ENCODE results near the gene SAFB2. TPM values are rescaled to one million over a fixed set of nuclear protein-coding genes. Genes with fewer than 3 reads are reported as not detected.
A peak's percentile ranks its signal among the peaks of the same experiment; 100 is the strongest.

SAFB2 gene
- total RNA-seq, 2 experiments from 2014 or later: 79.5 to 84.1 TPM

- Mint-ChIP-seq H3K36me3 (peaks cover 25% of the 10 kb centered on the region), H3K27me3 (no peaks in the 10 kb centered on the region), H3K4me3 (no peak overlapping the region), H3K4me1 (peaks cover 16% of the 10 kb centered on the region), H3K27ac (no peak overlapping the region), H3K9me3 (no peaks in the 10 kb centered on the region)
- DNase-seq: no peak
Observed at GRCh38 chr19:5587071-5587455, 35.5 kb downstream of the SAFB2 start.

DNA sequence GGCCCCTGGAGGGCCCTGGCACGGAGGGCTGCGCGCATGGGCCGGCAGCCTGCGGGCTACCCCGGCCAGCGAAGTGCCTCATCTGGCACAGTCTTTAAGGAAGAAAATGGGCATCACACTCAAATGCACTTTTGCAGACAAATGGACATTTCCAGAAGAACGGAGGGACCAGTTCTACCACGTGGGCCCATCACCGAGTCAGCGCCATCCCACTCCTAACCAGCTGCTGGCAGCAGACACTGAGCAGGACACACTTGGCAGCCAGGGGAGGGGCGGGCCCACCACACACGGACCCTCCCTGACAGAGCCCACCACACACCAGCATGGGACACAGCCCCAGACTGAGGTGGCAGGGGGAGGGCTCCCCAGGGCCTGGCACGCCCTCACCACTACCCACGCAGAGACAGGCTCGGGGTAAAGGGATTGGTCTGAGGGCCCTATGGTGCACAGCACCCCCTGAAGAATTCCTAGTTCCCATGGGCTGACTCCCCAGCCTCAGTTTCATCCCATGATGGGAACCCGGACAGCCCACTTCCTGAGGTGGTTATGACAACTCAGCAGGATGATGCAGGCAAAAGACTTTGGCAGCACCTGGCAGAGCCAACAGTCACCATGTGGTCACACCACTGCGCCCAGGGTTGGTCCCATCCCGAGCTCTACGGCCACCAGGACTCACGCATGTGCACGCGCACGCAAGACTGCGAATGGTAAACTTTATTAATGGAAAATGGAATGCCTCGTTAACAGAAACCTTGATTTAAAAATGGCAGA is 36.1 kb downstream of the SAFB2 start:
- Mint-ChIP-seq H3K36me3 (peaks cover 25% of the 10 kb centered on the region), H3K4me1 (peaks cover 16% of the 10 kb centered on the region), H3K9me3 (no peaks in the 10 kb centered on the region), H3K4me3 (peak overlapping the region; percentile 10), H3K27ac (peak overlapping the region; percentile 42), H3K27me3 (no peaks in the 10 kb centered on the region)
- no peak for DNase-seq

- Mint-ChIP-seq H3K27ac (peak overlapping the region; percentile 88), H3K4me3 (peak overlapping the region; percentile 53), H3K4me1 (peaks cover 16% of the 10 kb centered on the region), H3K36me3 (peaks cover 25% of the 10 kb centered on the region), H3K9me3 (no peaks in the 10 kb centered on the region), H3K27me3 (no peaks in the 10 kb centered on the region)
- DNase-seq: peak; percentile 70
Observed at GRCh38 chr19:5585461-5586299, 36.9 kb downstream of the SAFB2 start.

DNA sequence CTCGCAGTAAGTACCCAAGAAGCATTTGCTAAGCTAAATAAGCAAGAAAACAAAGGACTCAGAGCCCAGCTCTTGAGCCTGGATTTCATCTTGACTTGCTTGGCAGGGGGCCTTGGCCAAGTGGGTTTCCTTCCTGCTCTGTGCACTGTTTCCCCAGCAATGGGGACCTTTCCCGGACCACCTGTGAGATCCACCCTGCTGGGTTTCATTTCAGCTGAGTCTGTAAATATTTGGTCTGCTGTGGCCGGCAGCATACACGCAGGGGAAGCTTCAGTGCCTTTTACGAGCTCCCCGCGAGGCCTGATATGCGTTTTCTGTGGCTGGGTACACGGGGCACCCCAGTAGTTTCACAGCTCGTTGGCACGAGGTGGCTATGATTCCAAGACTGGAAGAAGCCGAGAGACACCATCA is 42.4 kb downstream of the SAFB2 start:
- Mint-ChIP-seq H3K27ac (no peak overlapping the region), H3K4me3 (no peak overlapping the region), H3K9me3 (no peaks in the 10 kb centered on the region), H3K36me3 (peaks cover 2% of the 10 kb centered on the region), H3K27me3 (no peaks in the 10 kb centered on the region), H3K4me1 (peaks cover 5% of the 10 kb centered on the region)
- DNase-seq: no peak

DNA sequence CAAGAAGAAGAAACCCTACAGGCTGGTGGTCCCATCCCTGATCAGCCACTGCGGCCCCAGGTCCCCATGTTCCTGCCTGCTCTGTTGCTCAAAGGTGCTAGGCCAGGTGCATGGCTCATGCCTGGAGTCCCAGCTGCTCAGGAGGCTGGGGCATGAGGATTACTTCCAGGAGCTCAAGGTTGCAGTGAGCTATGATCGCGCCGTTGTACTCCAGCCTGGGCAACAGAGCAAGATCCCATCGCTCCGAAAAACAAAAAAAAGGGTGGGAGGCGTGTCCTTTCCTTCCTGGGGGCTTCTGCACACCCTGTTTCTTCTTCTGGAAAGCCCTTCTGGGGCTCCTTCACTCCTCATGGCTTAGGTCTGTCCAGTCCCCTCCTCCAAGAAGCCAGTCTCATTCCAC is 42.9 kb downstream of the SAFB2 start:
- no peak for DNase-seq
- Mint-ChIP-seq H3K27ac (no peak overlapping the region), H3K36me3 (peaks cover 2% of the 10 kb centered on the region), H3K4me1 (peaks cover 5% of the 10 kb centered on the region), H3K27me3 (no peaks in the 10 kb centered on the region), H3K4me3 (no peak overlapping the region), H3K9me3 (no peaks in the 10 kb centered on the region)

DNA sequence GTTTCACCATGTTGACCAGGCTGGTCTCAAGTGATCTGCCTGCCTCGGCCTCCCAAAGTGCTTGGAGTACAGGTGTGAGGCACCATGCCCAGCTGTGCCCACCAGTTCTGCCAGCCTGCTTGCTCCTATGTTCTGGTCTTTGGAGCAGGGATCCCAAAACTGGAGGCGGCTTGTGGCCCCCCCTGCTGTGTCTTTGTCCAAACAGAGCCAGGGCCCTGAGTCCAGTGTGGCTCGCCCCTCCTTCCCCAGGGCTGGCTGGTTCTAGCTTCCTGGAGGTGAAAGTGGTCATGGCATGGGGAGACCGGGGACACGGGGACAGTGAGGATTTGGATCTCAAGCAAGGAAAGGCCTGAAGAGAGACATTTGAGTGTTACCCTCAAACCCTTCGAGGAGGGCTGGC is 43.3 kb downstream of the SAFB2 start:
- DNase-seq: no peak
- Mint-ChIP-seq H3K36me3 (peaks cover 4% of the 10 kb centered on the region), H3K27me3 (no peaks in the 10 kb centered on the region), H3K9me3 (no peaks in the 10 kb centered on the region), H3K4me1 (peaks cover 5% of the 10 kb centered on the region), H3K27ac (no peak overlapping the region), H3K4me3 (no peak overlapping the region)

GRCh38 chr19:5578097-5578846 is 44.3 kb downstream of the SAFB2 start:
- DNase-seq: peak; percentile 73
- Mint-ChIP-seq H3K4me1 (peaks cover 5% of the 10 kb centered on the region), H3K27ac (no peak overlapping the region), H3K36me3 (peaks cover 4% of the 10 kb centered on the region), H3K9me3 (no peaks in the 10 kb centered on the region), H3K27me3 (no peaks in the 10 kb centered on the region), H3K4me3 (no peak overlapping the region)

- Mint-ChIP-seq H3K27ac (no peak overlapping the region), H3K4me1 (peaks cover 5% of the 10 kb centered on the region)
Observed at GRCh38 chr19:5575590-5575989, 47.0 kb downstream of the SAFB2 start.

DNA sequence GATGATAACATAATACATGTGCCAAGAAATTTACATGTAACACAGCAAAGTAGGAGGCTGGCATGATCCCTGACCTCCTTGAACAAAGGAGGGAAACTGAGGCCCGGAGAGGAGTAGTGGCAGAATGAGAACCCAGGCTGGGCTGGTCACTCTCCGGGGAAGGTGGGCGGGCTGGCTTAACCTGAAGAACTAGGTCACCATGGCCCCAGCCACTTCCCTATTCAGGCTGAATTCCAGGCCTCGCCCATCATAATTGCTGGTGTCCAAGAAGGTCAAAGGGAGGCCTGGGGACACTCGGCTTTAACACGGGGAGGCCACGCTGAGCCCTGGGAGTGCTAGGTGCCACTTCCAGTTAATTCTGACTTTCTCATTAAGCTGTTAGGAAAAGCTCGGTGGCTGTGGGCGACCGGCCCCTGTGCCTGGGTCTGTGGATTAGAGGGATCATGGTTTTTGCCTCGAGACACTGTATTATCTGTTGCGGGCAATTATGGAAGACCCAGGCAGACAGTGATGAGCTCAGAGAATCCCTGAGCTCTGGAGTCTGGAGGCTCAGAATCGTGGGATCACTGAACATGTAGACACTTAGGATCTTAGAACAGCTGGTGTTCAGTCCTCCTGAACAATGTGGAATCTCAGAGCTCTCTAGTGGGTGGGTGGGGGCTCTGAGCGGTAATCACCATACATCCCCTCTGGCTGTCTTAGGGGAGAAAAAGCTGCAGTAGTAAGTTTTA is 49.9 kb downstream of the SAFB2 start:
- Mint-ChIP-seq H3K9me3 (no peaks in the 10 kb centered on the region), H3K27me3 (peaks cover 13% of the 10 kb centered on the region), H3K27ac (no peak overlapping the region), H3K36me3 (peaks cover 2% of the 10 kb centered on the region), H3K4me1 (peaks cover 2% of the 10 kb centered on the region), H3K4me3 (no peak overlapping the region)
- no peak for DNase-seq

More at GRCh38 chr19:5575590-5575989, 47.0 kb downstream of the SAFB2 start:
- Mint-ChIP-seq H3K27me3 (no peaks in the 10 kb centered on the region), H3K4me3 (no peak overlapping the region), H3K36me3 (peaks cover 2% of the 10 kb centered on the region), H3K9me3 (no peaks in the 10 kb centered on the region)
- no peak for DNase-seq

DNA sequence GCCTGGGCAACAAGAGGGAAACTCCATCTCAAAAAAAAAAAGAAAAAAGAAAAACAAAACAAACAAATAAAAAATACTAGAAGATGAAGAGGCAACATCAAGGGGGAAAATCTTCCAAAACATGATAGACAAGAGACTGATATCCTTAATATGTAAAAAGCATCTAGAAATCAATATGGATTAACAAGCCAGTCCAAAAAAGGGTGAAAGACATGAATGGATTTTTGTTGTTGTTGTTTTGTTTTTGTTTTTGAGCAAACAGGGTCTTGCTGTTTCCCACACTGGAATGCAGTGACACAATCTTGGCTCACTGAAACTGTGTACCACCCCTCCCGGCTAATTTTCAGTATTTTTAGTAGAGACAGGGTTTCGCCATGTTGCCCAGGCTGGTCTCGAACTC is 50.8 kb downstream of the SAFB2 start:
- DNase-seq: no peak
- peaks cover 13% of the 10 kb centered on the region for H3K27me3 Mint-ChIP-seq
- H3K4me1 Mint-ChIP-seq: peaks cover 2% of the 10 kb centered on the region
- H3K27ac Mint-ChIP-seq: no peak overlapping the region
- no peaks in the 10 kb centered on the region for H3K9me3 Mint-ChIP-seq
- H3K4me3 Mint-ChIP-seq: no peak overlapping the region
- H3K36me3 Mint-ChIP-seq: peaks cover 2% of the 10 kb centered on the region

DNA sequence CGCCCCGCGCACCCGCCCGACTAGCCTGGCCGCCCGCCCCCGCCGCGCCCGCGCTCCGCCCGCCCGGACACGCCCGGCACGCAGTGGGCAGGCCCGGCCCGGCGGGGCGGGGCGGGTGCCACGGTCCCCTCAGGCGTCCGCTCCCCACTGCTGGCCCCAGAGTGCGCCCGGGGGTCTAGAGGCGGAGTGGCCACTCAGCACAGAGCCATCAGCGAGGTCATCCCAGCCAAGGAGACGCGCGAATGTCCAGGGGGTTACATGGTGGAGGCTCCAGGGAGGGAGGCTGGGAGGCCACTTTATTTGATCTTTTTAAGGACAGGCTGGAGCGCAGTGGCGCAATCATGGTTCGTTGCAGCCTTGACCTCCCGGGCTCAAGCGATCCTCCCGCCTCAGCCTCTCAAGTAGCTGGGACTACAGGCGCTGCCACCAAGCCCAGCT is 54.6 kb downstream of the SAFB2 start:
- DNase-seq: no peak
- no peaks in the 10 kb centered on the region for H3K4me1 Mint-ChIP-seq
- no peaks in the 10 kb centered on the region for H3K36me3 Mint-ChIP-seq
- no peak overlapping the region for H3K4me3 Mint-ChIP-seq
- no peak overlapping the region for H3K27ac Mint-ChIP-seq
- peaks cover 27% of the 10 kb centered on the region for H3K27me3 Mint-ChIP-seq
- no peaks in the 10 kb centered on the region for H3K9me3 Mint-ChIP-seq

- H3K27me3 Mint-ChIP-seq: peaks cover 32% of the 10 kb centered on the region
- H3K9me3 Mint-ChIP-seq: no peaks in the 10 kb centered on the region
Observed at GRCh38 chr19:5567360-5567969, 55.1 kb downstream of the SAFB2 start, which contains the start of gene TINCR. Gene TINCR, minus strand, starts transcription at chr19:5567953.

GRCh38 chr19:5564930-5565329 is 57.6 kb downstream of the SAFB2 start:
- H3K27me3 Mint-ChIP-seq: peaks cover 50% of the 10 kb centered on the region
- peaks cover 3% of the 10 kb centered on the region for H3K9me3 Mint-ChIP-seq
- no peaks in the 10 kb centered on the region for H3K4me1 Mint-ChIP-seq
- no peak overlapping the region for H3K27ac Mint-ChIP-seq
- DNase-seq: no peak
- H3K4me3 Mint-ChIP-seq: no peak overlapping the region
- H3K36me3 Mint-ChIP-seq: no peaks in the 10 kb centered on the region

More at GRCh38 chr19:5567360-5567969, 55.1 kb downstream of the SAFB2 start, which contains the start of gene TINCR:
- Mint-ChIP-seq H3K4me3 (no peak within 1 kb of the TSS), H3K36me3 (no peaks in the 10 kb centered on the region), H3K4me1 (no peaks in the 10 kb centered on the region), H3K27ac (no peak within 1 kb of the TSS)
- no peak for DNase-seq

All from activated naive CD8-positive, alpha-beta T cell treated with anti-CD3 and anti-CD28 coated beads for 36 hours (primary cell).